SU-DHL-6 (cell line): Measurements from ENCODE around the gene SYCE1L.

Experiments used
- CTCF ChIP-seq: fragments of 200-600 bp; sonication (generic); IDR thresholded peaks from one replicate; pipeline ENCODE4 v1.5.1; 2017; ENCODE audit warnings: antibody characterized with exemption, mild to moderate bottlenecking, low read length, moderate library complexity; ENCODE audit not compliant: insufficient read depth, poor library complexity, severe bottlenecking
- EZH2phosphoT487 ChIP-seq: fragments of 200-600 bp; sonication (generic), shearing (Covaris generic); conservative IDR thresholded peaks from 2 replicates; pipeline ENCODE4 v1.6.1; 2018; ENCODE audit warnings: mild to moderate bottlenecking, antibody characterized with exemption, low read length, moderate library complexity, mixed read lengths

GRCh38 chr16:77214411-77215138 lies 15.4 kb downstream of the SYCE1L start:
- no peak for TF ChIP-seq CTCF
- TF ChIP-seq EZH2phosphoT487, result no peak
